HT-29 (cell line): ENCODE data around the gene SLC35E2B. TPM values are rescaled to one million over a fixed set of nuclear protein-coding genes. Genes with fewer than 3 reads are reported as not detected.
"Not testable (repeated sequence)": the region's sequence is repeated elsewhere in the genome, so short reads cannot be mapped to it uniquely, and the experiment has no call there.

ENCODE experiments used
- DNase-seq: peaks from one replicate; pipeline ENCODE4 v3.0.0-alpha.2; 2015; ENCODE audit warnings: low spot score
- total RNA-seq: library from RNA; depleted of rRNA; stranded (reverse); fragments of >200 nt; shearing (Covaris generic); gene quantifications from 2 replicates; pipeline ENCODE4 v1.2.3, GENCODE V29; 2014

SLC35E2B gene
- total RNA-seq, 1 experiment from 2014 or later: 35.1 TPM

DNA sequence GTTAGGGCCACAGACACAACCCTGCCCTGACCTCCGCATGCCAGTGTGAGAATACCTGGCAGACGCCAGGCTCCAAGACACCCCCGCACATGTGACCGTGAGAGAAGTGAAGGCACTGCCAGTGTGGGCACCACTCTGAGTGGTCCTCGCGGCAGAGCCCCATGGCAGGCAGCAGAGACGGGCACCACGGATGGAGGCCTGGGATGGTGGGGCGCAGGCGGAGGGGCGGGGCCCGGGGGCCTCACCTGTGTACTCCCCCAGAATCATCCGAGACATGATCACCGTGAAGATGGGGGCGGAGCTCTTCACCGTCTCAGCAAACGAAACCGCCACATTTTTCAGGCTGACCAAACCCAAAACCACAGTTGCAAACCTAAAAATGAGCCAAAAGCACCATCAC, 17.4 kb downstream of the SLC35E2B start:
- not testable (repeated sequence) for DNase-seq

DNA sequence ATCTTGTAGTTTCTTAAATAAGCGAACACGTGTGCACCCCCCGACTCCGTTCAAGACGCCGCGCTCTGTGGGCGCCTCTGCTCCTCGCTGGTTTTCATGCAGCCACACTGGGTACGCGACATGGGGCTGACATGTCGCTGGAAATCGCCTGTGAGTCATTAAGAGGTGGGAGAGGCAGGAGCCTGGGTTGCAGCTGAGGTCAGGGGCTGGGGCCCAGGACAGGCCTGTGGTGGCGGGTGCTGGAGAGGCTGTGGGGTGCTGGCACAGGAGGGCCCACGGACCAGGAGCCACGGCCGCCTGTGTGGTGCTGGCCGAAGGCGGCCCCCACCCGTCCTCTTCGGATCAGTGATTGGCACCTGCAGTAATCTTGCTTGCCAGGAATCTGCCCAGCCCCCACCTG, 17.8 kb downstream of the SLC35E2B start:
- DNase-seq: not testable (repeated sequence)

DNA sequence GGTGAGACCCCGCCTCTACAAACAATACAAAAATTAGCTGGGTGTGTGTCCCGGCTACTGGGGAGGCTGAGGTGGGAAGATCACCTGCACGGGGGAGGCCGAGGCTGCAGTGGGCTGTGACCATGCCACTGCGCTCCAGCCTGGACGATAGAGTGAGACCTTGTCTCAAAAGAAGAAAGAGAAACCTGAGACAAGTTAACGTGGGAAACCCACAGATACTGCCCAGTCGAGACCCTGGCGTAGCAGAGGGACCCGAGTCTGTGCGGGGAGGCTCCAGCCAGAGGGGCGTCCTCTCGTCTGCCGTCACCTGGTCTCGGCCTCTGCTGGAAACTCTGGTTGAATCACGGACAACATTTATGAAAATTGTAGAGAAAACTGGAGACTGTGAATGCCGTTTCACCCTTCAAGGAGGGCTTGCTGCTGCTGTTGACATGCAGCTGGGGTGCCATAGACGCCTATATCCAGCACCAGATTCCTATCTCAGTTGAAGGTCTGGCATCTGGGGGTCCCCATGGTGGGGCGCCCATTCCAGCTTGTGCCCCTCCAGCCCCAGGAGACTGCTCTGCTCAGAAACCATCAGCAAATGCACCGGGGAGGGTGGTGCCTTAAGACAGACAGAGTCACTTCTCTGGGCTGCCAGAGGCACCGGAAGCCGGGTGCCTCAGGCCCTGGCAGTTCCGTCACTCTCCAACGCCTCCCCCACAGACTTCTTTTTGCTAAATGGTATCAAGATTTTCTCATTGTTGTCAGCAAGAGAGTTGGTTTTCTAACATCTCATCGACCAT, 20.2 kb downstream of the SLC35E2B start:
- DNase-seq: no peak

GRCh38 chr1:1671365-1672119, 21.1 kb downstream of the SLC35E2B start:
- DNase-seq: no peak

DNA sequence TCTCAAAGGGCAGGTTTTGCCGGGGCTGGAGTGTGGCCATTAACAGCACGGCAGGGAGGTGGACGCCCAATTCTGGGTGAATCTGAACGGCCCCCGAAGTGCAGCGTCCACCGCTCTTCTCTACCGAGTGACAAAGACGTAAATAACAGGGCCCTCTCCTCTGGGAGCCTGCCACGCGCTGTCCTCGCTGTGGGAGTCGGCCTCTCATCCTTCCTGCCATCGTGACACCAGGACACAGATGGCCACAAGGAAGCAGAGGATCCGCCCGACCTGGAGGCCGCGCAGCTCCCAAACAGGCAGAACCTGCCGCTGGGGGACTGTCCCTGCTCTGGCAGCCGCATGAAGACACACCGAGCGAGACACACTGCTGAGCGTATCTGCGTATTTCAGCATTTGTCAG, 21.7 kb downstream of the SLC35E2B start:
- no peak for DNase-seq

DNA sequence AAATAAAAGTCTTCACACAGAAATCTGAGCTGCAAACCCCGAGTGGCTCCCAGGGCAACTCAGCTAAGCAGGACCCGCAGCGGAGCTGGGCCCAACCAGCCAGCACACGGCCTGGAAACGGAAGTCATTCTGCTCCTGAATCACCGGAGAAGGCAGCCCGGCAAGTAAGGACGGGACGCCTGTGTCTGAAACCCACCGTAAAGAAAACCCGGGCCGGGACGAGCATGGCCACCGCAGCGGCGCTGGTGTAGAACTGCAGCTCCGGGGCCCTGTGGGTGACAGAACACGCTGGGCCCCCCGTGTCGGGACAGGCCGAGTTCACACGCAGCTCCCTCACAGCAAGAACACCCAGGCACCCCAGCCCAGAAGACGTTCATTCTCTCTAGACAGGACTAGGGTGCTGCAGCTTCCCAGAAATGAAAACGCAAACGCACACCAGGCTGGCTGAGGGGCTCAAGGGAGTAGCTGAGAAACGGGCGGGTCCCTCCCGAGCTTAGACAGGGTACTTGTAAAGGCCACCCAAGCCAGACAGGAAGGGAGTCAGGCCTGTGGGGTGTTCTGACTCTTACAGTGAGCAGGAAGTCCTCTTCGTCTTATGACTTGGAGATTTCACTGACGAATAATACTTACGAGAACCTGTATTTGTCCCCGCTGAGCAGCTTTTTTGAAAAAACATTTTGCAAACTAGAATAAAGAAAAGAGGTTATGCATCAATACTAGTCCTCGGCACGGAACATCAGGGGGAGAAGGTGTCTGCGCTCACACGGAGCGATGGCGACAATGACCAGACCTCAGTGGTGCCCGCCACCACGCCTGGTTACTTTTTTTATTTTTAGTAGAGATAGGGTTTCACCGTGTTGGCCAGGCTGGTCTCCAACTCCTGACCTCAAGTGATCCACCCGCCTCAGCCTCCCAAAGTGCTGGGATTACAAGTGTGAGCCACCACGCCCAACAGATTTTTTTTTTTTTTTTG, 22.8 kb downstream of the SLC35E2B start:
- DNase-seq: no peak

- no peak for DNase-seq
Observed at GRCh38 chr1:1666526-1666925, 26.1 kb downstream of the SLC35E2B start.

DNA sequence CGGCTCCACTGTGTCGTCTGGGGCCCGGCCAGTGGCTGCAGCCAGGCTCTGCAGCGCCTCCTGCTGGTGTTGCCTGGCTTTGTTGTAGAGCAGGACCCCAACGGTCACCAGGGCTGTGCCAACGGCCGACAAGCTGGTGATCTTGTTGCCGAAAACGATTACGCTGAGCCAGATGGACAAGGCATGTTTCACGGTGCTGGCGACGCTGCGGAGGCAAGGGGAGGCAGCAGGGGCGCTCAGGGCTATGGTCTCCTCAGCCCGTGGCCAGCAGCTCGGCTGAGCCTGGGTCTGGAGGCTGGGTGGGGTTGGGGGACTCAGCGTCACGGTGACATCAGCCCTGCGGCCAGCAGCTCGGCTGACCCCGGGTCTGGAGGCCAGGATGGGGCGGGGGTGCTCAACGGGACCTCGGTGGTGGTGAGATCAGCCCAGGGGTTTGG, 26.8 kb downstream of the SLC35E2B start:
- DNase-seq: no peak

DNA sequence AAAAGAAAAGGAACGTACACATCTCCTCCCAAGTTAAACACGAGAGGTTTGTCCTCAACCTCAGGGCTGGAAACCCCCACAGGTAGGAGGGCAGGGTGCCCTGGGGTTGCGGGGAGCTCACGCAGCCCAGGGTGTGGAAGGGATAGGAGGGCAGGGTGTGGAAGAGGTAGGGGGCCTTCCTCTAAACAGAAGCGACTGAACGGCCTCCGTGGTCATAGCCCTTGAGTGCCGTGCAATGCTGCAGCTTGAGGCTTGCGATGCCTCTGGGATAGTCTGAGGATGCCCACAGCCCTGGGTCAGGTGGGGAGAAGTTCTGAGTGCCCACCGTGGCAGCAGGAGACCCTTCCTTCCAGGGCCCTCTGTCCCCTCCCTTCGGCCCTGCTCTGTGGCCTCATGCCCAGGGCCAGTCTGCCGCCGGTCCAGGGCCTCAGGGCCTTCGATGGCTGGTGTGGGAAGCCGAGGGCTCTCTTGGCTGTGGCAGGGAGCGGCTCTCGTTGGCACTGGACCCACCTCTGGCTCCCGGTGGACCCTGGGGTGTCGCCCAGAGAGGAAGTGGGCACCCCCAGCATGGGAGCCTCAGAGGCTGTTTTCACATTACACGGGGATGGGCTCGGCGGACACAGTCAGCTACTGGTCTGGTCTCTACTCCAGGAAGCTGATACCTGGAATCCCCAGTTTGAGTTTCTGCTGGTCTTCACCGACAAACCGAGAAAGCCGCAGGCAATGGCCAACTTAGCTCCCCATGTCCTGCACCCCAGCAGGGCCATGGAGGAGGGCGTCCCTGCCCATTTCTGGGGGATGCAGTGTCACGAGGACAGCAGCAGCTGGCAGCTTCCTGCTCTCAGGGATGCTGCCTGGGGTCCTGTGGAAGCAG, 27.4 kb downstream of the SLC35E2B start:
- no peak for DNase-seq

DNA sequence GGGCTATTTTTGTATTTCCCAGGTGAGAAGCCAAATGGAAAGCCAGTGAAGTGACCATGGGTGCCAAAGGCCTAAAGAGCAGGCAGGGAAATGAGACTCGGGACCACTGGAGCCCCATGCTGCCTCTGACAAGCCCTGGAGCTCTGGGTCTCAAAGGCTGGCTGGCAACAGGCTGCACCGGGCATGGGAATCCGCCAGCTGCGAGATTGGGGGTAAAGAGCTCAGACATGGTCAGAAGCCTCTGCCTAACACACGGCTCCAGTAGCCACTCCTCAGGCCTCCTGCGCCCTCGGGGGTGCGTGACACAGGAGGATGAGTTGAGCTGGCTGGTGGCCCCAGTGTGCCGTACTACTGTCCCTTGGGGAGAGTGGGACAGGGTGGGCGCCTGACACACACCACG, 28.3 kb downstream of the SLC35E2B start:
- DNase-seq: not testable (repeated sequence)

DNA sequence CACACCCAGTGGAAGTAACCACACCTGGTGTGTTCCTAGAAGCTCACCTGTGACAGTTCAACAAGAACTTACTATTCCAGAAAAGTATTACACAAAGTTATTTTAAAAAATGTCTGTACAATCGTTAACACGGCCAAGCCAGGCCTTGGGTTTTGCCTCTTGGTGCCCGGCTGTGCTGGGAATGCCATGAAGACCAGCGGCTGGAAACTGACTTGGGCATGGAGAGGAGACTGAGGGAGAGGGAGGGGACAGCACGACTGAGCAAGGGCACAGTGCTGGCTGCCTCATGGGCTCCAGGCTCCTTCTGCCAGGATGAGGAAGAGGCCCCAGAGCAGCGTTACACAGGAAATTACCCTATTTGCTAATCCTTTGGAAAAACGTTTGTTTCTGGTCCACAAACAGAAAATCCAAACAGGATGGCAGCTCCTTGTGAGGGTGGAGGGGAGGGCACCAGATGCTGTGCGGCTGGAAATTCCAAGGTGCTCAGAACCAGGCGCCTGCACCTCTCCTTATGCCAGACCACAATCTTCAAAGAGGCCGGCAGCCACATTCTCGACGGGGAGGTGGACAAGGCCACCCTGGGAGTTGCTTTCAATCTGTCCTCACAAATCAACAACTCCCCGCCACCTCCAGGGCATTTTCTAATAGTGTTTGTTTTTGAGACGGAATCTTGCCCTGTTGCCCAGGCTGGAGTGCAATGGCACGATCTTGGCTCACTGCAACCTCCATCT, 29.6 kb downstream of the SLC35E2B start:
- not testable (repeated sequence) for DNase-seq

- not testable (repeated sequence) for DNase-seq
Observed at GRCh38 chr1:1662392-1662791, 30.2 kb downstream of the SLC35E2B start.

- peak; percentile 87 for DNase-seq
Observed at GRCh38 chr1:1658583-1659549, 33.7 kb downstream of the SLC35E2B start, which contains the start of gene CDK11B. Gene CDK11B (minus strand): TSS chr1:1659004. CDS start chr1:1657485, 1,519 bp downstream.

GRCh38 chr1:1648265-1648664, 44.3 kb downstream of the SLC35E2B start:
- not testable (repeated sequence) for DNase-seq

DNA sequence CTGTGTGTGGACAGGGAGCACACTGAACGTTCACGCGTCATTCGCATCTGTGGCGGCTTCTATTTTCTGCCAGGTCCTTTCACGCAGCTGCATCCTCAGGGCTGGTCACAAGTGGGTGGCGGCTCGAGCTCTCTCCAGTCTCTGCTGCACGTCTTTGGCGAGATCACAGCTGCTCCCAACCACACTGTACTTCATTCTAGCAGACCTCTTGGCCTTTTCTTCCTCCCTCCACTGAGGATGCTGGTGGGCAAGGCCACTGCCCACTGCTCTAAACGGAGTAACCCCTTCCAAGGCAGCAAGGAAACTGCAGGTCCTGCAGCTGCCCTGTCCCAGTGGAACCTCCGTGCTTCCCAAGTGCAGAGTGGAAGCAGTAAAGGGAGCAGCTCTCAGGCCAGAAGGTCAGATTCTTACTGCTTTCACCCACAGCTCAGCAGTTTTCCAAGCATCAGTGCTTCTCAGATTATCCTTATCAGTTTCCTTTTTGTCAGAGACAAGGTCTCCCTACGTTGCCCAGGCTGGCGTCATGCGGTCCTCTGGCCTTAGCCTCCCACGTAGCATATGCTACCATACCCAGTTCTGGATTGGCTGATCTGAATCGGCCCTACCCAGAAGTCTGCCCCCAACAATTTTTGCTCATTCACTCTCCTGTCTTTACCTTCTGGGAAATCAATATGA, 44.9 kb downstream of the SLC35E2B start:
- DNase-seq: not testable (repeated sequence)

DNA sequence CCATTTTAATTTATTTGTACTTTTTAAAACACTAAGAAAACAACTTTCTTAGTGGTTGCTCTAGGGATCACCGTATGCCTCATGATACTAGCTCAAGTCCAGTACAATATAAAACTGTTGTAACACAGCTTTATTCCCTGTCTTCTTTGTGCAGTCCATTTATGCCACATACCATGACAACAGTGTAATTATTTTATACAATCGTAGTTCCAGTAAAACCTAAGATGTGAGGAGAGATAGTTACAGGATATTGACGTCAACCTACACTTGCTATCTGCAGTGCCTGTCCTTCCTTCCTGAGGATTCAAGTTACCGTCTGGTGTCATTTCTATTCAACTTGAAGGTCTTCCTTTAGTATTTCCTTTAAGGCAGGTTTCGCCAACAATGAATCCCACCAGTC, 46.3 kb downstream of the SLC35E2B start:
- DNase-seq: not testable (repeated sequence)

- not testable (repeated sequence) for DNase-seq
Observed at GRCh38 chr1:1640711-1641461, 51.7 kb downstream of the SLC35E2B start.
